Glutamatergic neuron (in vitro differentiated cells): ENCODE measurements around the gene AAGAB. TPM values are rescaled to one million over a fixed set of nuclear protein-coding genes. Genes with fewer than 3 reads are reported as not detected.
"Not testable (repeated sequence)": the region's sequence is repeated elsewhere in the genome, so short reads cannot be mapped to it uniquely, and the experiment has no call there.

Experiments
- DNase-seq: peaks from one replicate; pipeline ENCODE4 v3.0.0; 2022
- H3K27ac Mint-ChIP-seq: one replicate; pipeline ENCODE4 v1.8.0; 2020; ENCODE audit warnings: mild to moderate bottlenecking, mixed read lengths, inconsistent platforms; ENCODE audit not compliant: unreplicated experiment
- H3K27me3 Mint-ChIP-seq: one replicate; pipeline ENCODE4 v1.8.0; 2020; ENCODE audit warnings: mild to moderate bottlenecking, moderate library complexity, mixed read lengths, inconsistent platforms; ENCODE audit not compliant: unreplicated experiment
- H3K36me3 Mint-ChIP-seq: one replicate; pipeline ENCODE4 v1.8.0; 2020; ENCODE audit warnings: mild to moderate bottlenecking, mixed read lengths, inconsistent platforms; ENCODE audit not compliant: unreplicated experiment
- H3K4me1 Mint-ChIP-seq: one replicate; pipeline ENCODE4 v1.8.0; 2020; ENCODE audit warnings: mild to moderate bottlenecking, low read depth, mixed read lengths, inconsistent platforms; ENCODE audit not compliant: unreplicated experiment
- H3K4me3 Mint-ChIP-seq: one replicate; pipeline ENCODE4 v1.8.0; 2020; ENCODE audit warnings: mild to moderate bottlenecking, mixed read lengths, inconsistent platforms; ENCODE audit not compliant: unreplicated experiment
- H3K9me3 Mint-ChIP-seq: one replicate; pipeline ENCODE4 v1.8.0; 2020; ENCODE audit warnings: mild to moderate bottlenecking, moderate library complexity, mixed read lengths, inconsistent platforms; ENCODE audit not compliant: unreplicated experiment
- total RNA-seq: library from RNA; stranded (reverse); fragmentation: NEBNext Ultra II Directional; extraction: Animal tissue kit (Norgen Biotek cat#: 25700); gene quantifications from one replicate; pipeline ENCODE4 v1.2.1, GENCODE V29; 2021; ENCODE audit not compliant: unreplicated experiment
- TF ChIP-seq, protein P1 (sequence below): fragments of 200-600 bp; sonication (generic); IDR thresholded peaks from one replicate; pipeline ENCODE4 v1.5.0; 2021; ENCODE audit not compliant: partially characterized antibody, unreplicated experiment

Gene AAGAB
- total RNA-seq, 1 donor from 2014 or later, result 39.9 TPM

DNA sequence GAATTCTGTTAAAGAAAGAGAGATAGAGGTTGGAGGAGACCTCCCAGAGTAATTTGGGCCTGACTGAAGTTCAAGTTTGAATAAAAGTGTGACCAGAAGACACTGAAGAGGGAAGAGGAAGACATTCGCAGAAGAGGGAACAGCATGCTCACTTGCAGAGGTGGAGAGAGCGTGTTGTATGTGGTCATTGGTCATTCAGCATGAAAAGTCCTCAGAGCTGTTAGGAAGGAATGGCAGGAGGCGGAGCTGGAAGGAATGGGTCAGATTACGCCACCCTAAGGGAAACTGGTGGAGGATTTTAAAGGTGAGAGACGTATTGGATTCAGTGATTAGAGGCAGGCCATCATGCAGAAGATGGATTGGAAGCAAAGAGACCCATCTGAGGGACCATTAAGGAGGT lies 41.7 kb upstream of the AAGAB start:
- no peaks in the 10 kb centered on the region for H3K9me3 Mint-ChIP-seq
- TF ChIP-seq, protein P1, sequence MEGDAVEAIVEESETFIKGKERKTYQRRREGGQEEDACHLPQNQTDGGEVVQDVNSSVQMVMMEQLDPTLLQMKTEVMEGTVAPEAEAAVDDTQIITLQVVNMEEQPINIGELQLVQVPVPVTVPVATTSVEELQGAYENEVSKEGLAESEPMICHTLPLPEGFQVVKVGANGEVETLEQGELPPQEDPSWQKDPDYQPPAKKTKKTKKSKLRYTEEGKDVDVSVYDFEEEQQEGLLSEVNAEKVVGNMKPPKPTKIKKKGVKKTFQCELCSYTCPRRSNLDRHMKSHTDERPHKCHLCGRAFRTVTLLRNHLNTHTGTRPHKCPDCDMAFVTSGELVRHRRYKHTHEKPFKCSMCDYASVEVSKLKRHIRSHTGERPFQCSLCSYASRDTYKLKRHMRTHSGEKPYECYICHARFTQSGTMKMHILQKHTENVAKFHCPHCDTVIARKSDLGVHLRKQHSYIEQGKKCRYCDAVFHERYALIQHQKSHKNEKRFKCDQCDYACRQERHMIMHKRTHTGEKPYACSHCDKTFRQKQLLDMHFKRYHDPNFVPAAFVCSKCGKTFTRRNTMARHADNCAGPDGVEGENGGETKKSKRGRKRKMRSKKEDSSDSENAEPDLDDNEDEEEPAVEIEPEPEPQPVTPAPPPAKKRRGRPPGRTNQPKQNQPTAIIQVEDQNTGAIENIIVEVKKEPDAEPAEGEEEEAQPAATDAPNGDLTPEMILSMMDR, result no peak
- no peaks in the 10 kb centered on the region for H3K36me3 Mint-ChIP-seq
- DNase-seq, result no peak
- H3K27ac Mint-ChIP-seq, result no peak overlapping the region
- H3K4me3 Mint-ChIP-seq, result no peak overlapping the region
- no peaks in the 10 kb centered on the region for H3K27me3 Mint-ChIP-seq
- H3K4me1 Mint-ChIP-seq, result no peaks in the 10 kb centered on the region

DNA sequence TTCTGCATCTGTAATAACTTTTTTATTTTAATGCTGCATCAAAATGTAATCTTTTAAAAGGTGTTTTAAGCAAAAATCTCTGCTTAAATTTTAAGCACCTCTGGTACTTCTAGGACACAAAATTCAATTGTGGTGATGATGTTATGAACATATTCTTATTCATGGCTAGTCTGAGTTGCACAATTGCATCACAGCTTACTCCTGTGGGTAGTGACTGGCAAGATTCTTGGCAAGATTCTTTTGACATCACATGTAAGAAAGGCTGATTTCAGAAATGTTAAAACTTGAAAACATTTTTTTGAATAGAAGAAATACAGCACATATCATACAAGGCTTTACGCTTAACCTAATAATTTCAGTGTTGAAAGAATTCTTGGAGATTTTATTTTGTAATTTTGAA lies 35.9 kb upstream of the AAGAB start:
- peaks cover 3% of the 10 kb centered on the region for H3K36me3 Mint-ChIP-seq
- TF ChIP-seq, protein P1, result no peak

DNA sequence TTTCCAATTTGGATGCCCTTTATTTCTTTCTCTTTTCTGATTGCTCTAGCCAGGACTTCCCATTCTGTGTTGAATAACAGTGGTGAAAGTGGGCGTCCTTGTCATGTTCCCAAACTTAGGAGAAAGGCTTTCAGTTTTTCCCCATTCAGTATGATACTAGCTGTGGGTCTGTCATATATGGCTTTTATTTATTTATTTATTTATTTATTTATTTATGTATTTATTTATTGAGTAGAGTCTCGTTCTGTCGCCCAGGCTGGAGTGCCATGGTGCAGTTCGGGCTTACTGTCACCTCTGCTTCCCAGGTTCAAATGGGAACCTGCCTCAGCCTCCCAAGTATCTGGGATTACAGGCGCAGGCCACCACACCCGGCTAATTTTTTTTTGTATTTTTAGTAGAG lies 31.9 kb upstream of the AAGAB start:
- not testable (repeated sequence) for H3K27me3 Mint-ChIP-seq, DNase-seq, H3K36me3 Mint-ChIP-seq, H3K4me1 Mint-ChIP-seq, H3K4me3 Mint-ChIP-seq, H3K9me3 Mint-ChIP-seq, H3K27ac Mint-ChIP-seq

More for the DNA sequence above, 35.9 kb upstream of the AAGAB start:
- no peak overlapping the region for H3K4me3 Mint-ChIP-seq
- no peak overlapping the region for H3K27ac Mint-ChIP-seq
- no peaks in the 10 kb centered on the region for H3K27me3 Mint-ChIP-seq
- peaks cover 2% of the 10 kb centered on the region for H3K9me3 Mint-ChIP-seq
- no peak for DNase-seq
- no peaks in the 10 kb centered on the region for H3K4me1 Mint-ChIP-seq

DNA sequence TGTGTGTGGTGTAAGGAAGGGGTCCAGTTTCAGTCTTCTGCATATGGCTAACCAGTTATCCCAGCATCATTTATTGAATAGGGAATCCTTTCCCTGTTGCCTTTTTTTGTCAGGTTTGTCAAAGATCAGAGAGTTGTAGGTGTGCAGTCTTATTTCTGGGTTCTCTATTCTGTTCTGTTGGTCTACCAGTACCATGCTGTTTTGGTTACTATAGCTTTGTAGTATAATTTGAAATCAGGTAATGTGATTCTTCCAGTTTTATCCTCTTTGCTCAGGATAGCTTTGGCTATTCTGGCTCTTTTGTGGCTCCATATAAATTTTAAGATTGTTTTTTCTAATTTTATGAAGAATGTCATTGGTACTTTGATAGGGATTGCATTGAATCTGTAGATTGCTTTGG lies 31.2 kb upstream of the AAGAB start:
- H3K4me1 Mint-ChIP-seq, H3K27me3 Mint-ChIP-seq, DNase-seq, H3K27ac Mint-ChIP-seq, H3K4me3 Mint-ChIP-seq, H3K36me3 Mint-ChIP-seq, H3K9me3 Mint-ChIP-seq: not testable (repeated sequence)

DNA sequence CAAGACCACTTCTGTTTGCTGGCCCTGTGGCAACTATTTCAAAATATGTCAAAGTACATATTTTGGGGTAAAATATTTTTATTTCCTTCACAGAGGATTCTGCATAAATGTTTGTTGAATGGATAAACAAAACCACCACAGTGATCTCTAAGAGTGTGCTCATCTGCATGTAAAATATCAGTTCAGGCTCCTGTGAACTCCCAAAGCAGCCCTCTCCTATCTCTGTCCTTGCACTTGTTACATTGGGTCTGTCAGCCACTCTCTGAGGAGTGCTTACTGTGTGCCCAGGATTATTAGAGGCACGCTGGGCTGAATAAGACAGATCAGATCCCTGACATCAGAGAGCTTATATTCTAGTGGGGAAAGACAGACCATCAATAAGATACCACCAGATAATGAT lies 27.3 kb upstream of the AAGAB start:
- Mint-ChIP-seq H3K4me1 (no peaks in the 10 kb centered on the region), H3K27ac (no peak overlapping the region), H3K27me3 (no peaks in the 10 kb centered on the region), H3K9me3 (peaks cover 2% of the 10 kb centered on the region), H3K36me3 (peaks cover 6% of the 10 kb centered on the region), H3K4me3 (no peak overlapping the region)
- TF ChIP-seq, protein P1, result no peak
- no peak for DNase-seq

DNA sequence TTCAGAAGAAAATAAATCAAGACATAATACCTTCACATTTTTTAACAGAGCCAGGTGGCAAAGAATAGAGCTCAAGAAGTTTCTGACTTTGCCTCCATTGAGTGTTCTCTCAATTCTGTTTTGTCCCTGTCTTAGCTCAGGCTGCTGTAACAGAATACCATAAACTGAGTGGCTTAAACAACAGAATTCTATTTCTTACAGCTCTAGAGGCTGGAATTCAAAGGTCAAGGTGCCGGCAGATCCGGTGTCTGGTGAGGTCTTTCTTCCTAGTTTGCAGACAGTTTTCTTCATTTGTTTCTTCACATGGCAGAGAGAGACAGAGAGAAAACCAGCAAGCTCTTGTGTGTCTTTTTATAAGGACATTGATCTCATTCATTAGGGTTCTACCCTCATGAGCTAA lies 25.8 kb upstream of the AAGAB start:
- Mint-ChIP-seq H3K4me1 (no peaks in the 10 kb centered on the region), H3K27me3 (no peaks in the 10 kb centered on the region), H3K27ac (no peak overlapping the region), H3K9me3 (no peaks in the 10 kb centered on the region), H3K4me3 (no peak overlapping the region), H3K36me3 (peaks cover 2% of the 10 kb centered on the region)
- TF ChIP-seq, protein P1, result no peak
- DNase-seq, result no peak
